Endothelial cell of umbilical vein (primary cell): ENCODE data around the gene RAB21. TPM values are rescaled to one million over a fixed set of nuclear protein-coding genes. Genes with fewer than 3 reads are reported as not detected.

Experiments
- BruUV-seq: library from RNA; stranded (reverse); fragments of 400-500 nt; replicated peaks from 2 replicates; lab custom pipeline; 2021; lab: Mats Ljungman, UMichigan
- CTCF ChIA-PET: fragments of 300-600, 350-600 bp; sonication (Branson Sonifier 250); formaldehyde crosslinking; loops from one replicate; lab custom pipeline; 2021; ENCODE audit warnings: antibody characterized with exemption, inconsistent platforms; lab: Charles Lee
- POLR2A ChIA-PET: fragments of 300-600, 350-600 bp; sonication (Branson Sonifier 250); formaldehyde crosslinking; loops from one replicate; lab custom pipeline; 2021; ENCODE audit warnings: antibody characterized with exemption, inconsistent platforms; lab: Charles Lee
- DNase-seq: peaks from one replicate; pipeline ENCODE4 v3.0.0-alpha.2; 2011; ENCODE audit warnings: low read depth, low spot score
- FAIRE-seq: peaks from 2 replicates; lab custom pipeline; 2011; peaks lifted over from hg19 to GRCh38; lab: Jason Lieb, UNC
- H2AFZ ChIP-seq: 2 replicates; pipeline ENCODE4 v1.6.0; 2012; ENCODE audit warnings: low read depth, low read length, control low read depth, inconsistent platforms
- H3K27ac ChIP-seq: 2 replicates; pipeline ENCODE4 v1.5.1; 2011; ENCODE audit warnings: low read depth, mild to moderate bottlenecking, control low read depth, low read length, moderate library complexity; ENCODE audit not compliant: insufficient read depth
- H3K27me3 ChIP-seq, 2 experiments: 2 replicates each; pipeline versions ENCODE4 v1.6.0 to v1.6.1; 2011; ENCODE audit warnings: low read length in 2 of 2, mixed read lengths in 1 of 2; ENCODE audit not compliant: control insufficient read depth in 2 of 2, insufficient read depth in 2 of 2
- H3K36me3 ChIP-seq, 2 experiments: 2 replicates in 1 of 2; 3 replicates in 1 of 2; pipeline ENCODE4 v1.5.1; 2011; ENCODE audit warnings: low read length in 2 of 2, mild to moderate bottlenecking in 1 of 2, moderate library complexity in 1 of 2; ENCODE audit not compliant: control insufficient read depth in 2 of 2, insufficient read depth in 2 of 2; ENCODE audit errors: extremely low read depth in 1 of 2
- H3K4me1 ChIP-seq: 3 replicates; pipeline ENCODE4 v1.5.1; 2011; ENCODE audit warnings: mild to moderate bottlenecking, low read length; ENCODE audit not compliant: control insufficient read depth, insufficient read depth; ENCODE audit errors: extremely low read depth
- H3K4me2 ChIP-seq: 2 replicates; pipeline ENCODE4 v1.6.1; 2011; ENCODE audit warnings: low read length, control low read depth, mixed read lengths; ENCODE audit not compliant: insufficient read depth
- H3K4me3 ChIP-seq, 3 experiments: fragments of 200-600 bp in 1 of 3; sonication (generic), shearing (Covaris generic) in 1 of 3; replicated peaks in 1 of 3; 2 replicates each; pipeline ENCODE4 v1.5.1; 2011 to 2016; ENCODE audit warnings: control low read depth in 3 of 3, low read length in 3 of 3, mild to moderate bottlenecking in 2 of 3, inconsistent platforms in 1 of 3, low read depth in 1 of 3, moderate library complexity in 1 of 3; ENCODE audit not compliant: insufficient read depth in 1 of 3
- H3K79me2 ChIP-seq: 2 replicates; pipeline ENCODE4 v1.6.0; 2012; ENCODE audit warnings: low read length, inconsistent platforms; ENCODE audit not compliant: control insufficient read depth, insufficient read depth
- H3K9ac ChIP-seq: replicated peaks from 2 replicates; pipeline ENCODE3; 2011; ENCODE audit warnings: low read length, control low read depth; ENCODE audit not compliant: insufficient read depth; ENCODE audit errors: extremely low read depth
- H3K9me1 ChIP-seq: replicated peaks from 3 replicates; pipeline ENCODE4 v1.6.0; 2011; ENCODE audit warnings: mild to moderate bottlenecking, low read length; ENCODE audit not compliant: control insufficient read depth, insufficient read depth; ENCODE audit errors: extremely low read depth
- H3K9me3 ChIP-seq: replicated peaks from 2 replicates; pipeline ENCODE4 v1.5.1; 2012; ENCODE audit warnings: low read length, inconsistent platforms; ENCODE audit not compliant: control insufficient read depth, insufficient read depth
- H4K20me1 ChIP-seq: replicated peaks from 2 replicates; pipeline ENCODE3; 2011; ENCODE audit warnings: mild to moderate bottlenecking, low read length; ENCODE audit not compliant: control insufficient read depth, insufficient read depth; ENCODE audit errors: extremely low read depth
- CTCF ChIP-seq, 2 donors: IDR thresholded peaks; 1 replicate in 1 of 2; 2 replicates in 1 of 2; pipeline ENCODE4 v1.5.1; 2011; ENCODE audit warnings: low read length in 2 of 2, mild to moderate bottlenecking in 2 of 2, moderate library complexity in 2 of 2, control low read depth in 1 of 2, inconsistent platforms in 1 of 2, low read depth in 1 of 2; ENCODE audit not compliant: insufficient read depth in 1 of 2; ENCODE audit errors: extremely low read depth in 1 of 2
- EZH2 ChIP-seq: IDR thresholded peaks from 2 replicates; pipeline ENCODE4 v1.6.1; 2012; ENCODE audit warnings: borderline replicate concordance, low read depth, mild to moderate bottlenecking, moderate library complexity, low read length, inconsistent platforms; ENCODE audit not compliant: severe bottlenecking
- FOS ChIP-seq: IDR thresholded peaks from 2 replicates; pipeline ENCODE4 v1.6.1; 2011; ENCODE audit warnings: mild to moderate bottlenecking, low read length, moderate library complexity, borderline replicate concordance; ENCODE audit not compliant: insufficient read depth
- GATA2 ChIP-seq: IDR thresholded peaks from 2 replicates; pipeline ENCODE4 v1.7.0; 2011; ENCODE audit warnings: low read depth, mild to moderate bottlenecking, moderate library complexity, mixed read lengths, low read length; ENCODE audit not compliant: insufficient read length, insufficient read depth
- JUN ChIP-seq: IDR thresholded peaks from 2 replicates; pipeline ENCODE4 v1.6.1; 2011; ENCODE audit warnings: borderline replicate concordance, low read depth; ENCODE audit not compliant: insufficient read length, insufficient read depth
- MYC ChIP-seq: IDR thresholded peaks from one replicate; pipeline ENCODE4 v1.6.1; 2011; ENCODE audit warnings: mild to moderate bottlenecking, low read depth, low read length
- POLR2A ChIP-seq: IDR thresholded peaks from 2 replicates; pipeline ENCODE4 v1.6.1; 2012; ENCODE audit warnings: low read depth, mild to moderate bottlenecking, control low read depth, low read length
- POLR2AphosphoS5 ChIP-seq: IDR thresholded peaks from 2 replicates; pipeline ENCODE4 v1.6.1; 2012; ENCODE audit warnings: low read depth, mild to moderate bottlenecking, control low read depth, low read length, moderate library complexity; ENCODE audit not compliant: insufficient read depth
- dilution Hi-C: fragments of 300-500 bp; cut with MboI; formaldehyde crosslinking; loops from one replicate; pipeline ENCODE4 v1.15.0; 2019; ENCODE audit warnings: low sequenced_read_pairs; ENCODE audit not compliant: extremely low pct_ligation_motif_present
- intact Hi-C: fragments of 100-400 bp; cut with micrococcal nuclease; formaldehyde crosslinking; loops from one replicate; pipeline ENCODE4 v1.10.0; 2022
- polyA plus RNA-seq, 4 experiments: library from polyadenylated mRNA; depleted of rRNA in 3 of 4; stranded (reverse) in 3 of 4; unstranded in 1 of 4; fragments of >200 nt; gene quantifications; 2 replicates each; pipeline versions ENCODE4 v1.2.1 to v1.2.3, GENCODE V29; 2011 to 2012; ENCODE audit warnings: missing spikeins in 1 of 4
- total RNA-seq: library from RNA; stranded (reverse); gene quantifications from 2 replicates; pipeline ENCODE4 v1.2.3, GENCODE V29; 2021
- TF ChIP-seq, protein P1 (sequence below): IDR thresholded peaks from 2 replicates; pipeline ENCODE4 v1.6.1; 2011; ENCODE audit not compliant: insufficient read depth, insufficient read length

RAB21 gene
- total and polyA plus RNA-seq, 2 donors (not counting 3 experiments of a cell fraction or from before 2014, with no cell fraction given), result 1.8 to 49.6 TPM

- FAIRE-seq (no peak), DNase-seq (no peak)
- peaks cover 14% of the 10 kb centered on the region for H4K20me1 ChIP-seq
- no peak overlapping the region for H3K4me2 ChIP-seq
- H3K36me3 ChIP-seq, result peaks cover 0 to 3% of the 10 kb centered on the region in 2 experiments
- no peak overlapping the region for H3K9ac ChIP-seq
- no peaks in the 10 kb centered on the region for H3K9me3 ChIP-seq
- no peak overlapping the region for H2AFZ ChIP-seq
- no peaks in the 10 kb centered on the region for H3K27me3 ChIP-seq
- CTCF ChIA-PET, result no interaction called here
- TF ChIP-seq POLR2A (no peak), POLR2AphosphoS5 (no peak), FOS (no peak), GATA2 (no peak), CTCF (IDR thresholded peaks at IDR 0.05; ENCODE audit: extremely low read depth in 1 of 2, insufficient read depth in 1 of 2, low read depth in 1 of 2, low read length in 2 of 2) (no peak), EZH2 (no peak), MYC (no peak), JUN (no peak)
- TF ChIP-seq, protein P1, sequence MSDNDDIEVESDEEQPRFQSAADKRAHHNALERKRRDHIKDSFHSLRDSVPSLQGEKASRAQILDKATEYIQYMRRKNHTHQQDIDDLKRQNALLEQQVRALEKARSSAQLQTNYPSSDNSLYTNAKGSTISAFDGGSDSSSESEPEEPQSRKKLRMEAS, result no peak
- POLR2A ChIA-PET, result no interaction called here
- no peaks in the 10 kb centered on the region for H3K4me1 ChIP-seq
- no TSS peak for BruUV-seq
- peaks cover 91% of the 10 kb centered on the region for H3K79me2 ChIP-seq
- dilution Hi-C loops (no loop called here), intact Hi-C loops (no loop called here)
- H3K4me3 ChIP-seq, result no peak overlapping the region
- H3K9me1 ChIP-seq, result no peaks in the 10 kb centered on the region
- H3K27ac ChIP-seq, result no peak overlapping the region
These were observed 10.1 kb downstream of the RAB21 start for GRCh38 chr12:71764587-71765321.
